ENCODE data around the gene CNTNAP5.

DNA sequence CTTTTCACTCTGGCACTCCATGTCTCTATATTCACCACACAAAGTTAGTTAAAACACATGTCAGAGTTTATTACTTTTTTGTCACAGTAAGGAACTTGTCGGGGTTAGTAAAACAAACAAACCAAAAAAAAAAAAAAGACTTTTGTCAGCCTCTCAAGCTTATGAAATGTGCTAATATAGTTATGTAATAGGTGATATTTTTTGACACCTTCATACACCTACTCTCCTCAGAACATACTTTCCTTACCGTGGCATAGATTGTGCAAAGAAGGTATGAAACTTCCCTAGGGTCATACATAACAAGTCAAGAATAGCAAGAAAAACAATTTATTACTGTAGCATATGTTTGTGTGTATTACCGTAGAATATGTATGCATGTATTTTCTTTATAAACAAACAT, 633.3 kb downstream of the CNTNAP5 start:
- TF ChIP-seq, protein P1, sequence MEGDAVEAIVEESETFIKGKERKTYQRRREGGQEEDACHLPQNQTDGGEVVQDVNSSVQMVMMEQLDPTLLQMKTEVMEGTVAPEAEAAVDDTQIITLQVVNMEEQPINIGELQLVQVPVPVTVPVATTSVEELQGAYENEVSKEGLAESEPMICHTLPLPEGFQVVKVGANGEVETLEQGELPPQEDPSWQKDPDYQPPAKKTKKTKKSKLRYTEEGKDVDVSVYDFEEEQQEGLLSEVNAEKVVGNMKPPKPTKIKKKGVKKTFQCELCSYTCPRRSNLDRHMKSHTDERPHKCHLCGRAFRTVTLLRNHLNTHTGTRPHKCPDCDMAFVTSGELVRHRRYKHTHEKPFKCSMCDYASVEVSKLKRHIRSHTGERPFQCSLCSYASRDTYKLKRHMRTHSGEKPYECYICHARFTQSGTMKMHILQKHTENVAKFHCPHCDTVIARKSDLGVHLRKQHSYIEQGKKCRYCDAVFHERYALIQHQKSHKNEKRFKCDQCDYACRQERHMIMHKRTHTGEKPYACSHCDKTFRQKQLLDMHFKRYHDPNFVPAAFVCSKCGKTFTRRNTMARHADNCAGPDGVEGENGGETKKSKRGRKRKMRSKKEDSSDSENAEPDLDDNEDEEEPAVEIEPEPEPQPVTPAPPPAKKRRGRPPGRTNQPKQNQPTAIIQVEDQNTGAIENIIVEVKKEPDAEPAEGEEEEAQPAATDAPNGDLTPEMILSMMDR (IDR thresholded peaks at IDR 0.05) = no peak
- no peak for TF ChIP-seq ZFX (IDR thresholded peaks at IDR 0.05; ENCODE audit: borderline replicate concordance)
